Superior temporal gyrus (tissue), 1 donor: ENCODE measurements around the gene FAM171A1.

ENCODE experiments used
- DNase-seq: peaks from one replicate; pipeline ENCODE4 v3.0.0-alpha.2; 2016; ENCODE audit errors: extremely low spot score

Gene FAM171A1

GRCh38 chr10:15244635-15245197 lies 126.4 kb downstream of the FAM171A1 start:
- no peak for DNase-seq

- no peak for DNase-seq
Measured at GRCh38 chr10:15242261-15242840, 128.7 kb downstream of the FAM171A1 start.

- DNase-seq, result no peak
Measured at GRCh38 chr10:15241306-15241705, 129.8 kb downstream of the FAM171A1 start.

GRCh38 chr10:15238555-15239335 lies 132.3 kb downstream of the FAM171A1 start:
- no peak for DNase-seq

GRCh38 chr10:15237351-15237750 lies 133.7 kb downstream of the FAM171A1 start:
- DNase-seq, result no peak

- no peak for DNase-seq
Measured at GRCh38 chr10:15236340-15236739, 134.7 kb downstream of the FAM171A1 start.

DNA sequence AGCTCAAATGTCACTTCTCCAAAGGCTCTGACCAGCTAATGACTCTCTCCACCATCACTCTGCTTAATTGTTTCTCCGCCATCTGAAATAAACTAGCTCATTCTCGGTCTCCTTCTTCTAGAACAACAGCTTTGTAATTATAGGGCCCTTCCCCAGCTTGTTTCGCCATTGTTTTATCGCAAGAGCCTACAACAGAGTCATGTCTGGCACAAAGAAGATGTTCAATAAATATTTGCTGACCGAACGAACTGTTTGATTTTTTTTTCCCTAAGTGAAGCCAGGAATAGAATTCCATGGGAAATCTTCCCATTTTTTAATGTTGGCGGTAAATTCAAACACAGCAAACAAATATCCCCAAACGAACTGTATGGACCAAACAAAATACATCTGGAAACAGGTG lies 138.8 kb downstream of the FAM171A1 start:
- no peak for DNase-seq

GRCh38 chr10:15231426-15231825 lies 139.7 kb downstream of the FAM171A1 start:
- DNase-seq, result no peak

GRCh38 chr10:15230257-15230656 lies 140.8 kb downstream of the FAM171A1 start:
- no peak for DNase-seq

DNA sequence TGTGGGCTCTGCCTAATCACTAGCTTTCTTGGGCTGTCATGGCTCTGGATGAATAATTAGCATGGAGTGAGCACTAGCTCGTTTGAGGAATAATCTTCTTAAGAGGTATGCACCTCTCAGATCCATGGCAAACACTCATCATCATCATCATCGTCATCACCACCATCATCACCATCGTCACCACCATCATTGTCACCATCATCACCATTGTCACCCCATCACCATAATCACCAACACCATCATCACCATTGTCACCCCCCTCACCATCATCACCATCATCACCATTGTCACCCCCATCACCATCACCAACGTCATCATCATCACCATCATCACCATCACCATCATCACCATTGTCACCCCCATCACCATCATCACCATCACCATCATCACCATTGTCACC lies 141.8 kb downstream of the FAM171A1 start:
- DNase-seq, result no peak

- no peak for DNase-seq
Measured at GRCh38 chr10:15228426-15228825, 142.7 kb downstream of the FAM171A1 start.

- DNase-seq, result no peak
Measured at GRCh38 chr10:15227611-15228372, 143.3 kb downstream of the FAM171A1 start.

DNA sequence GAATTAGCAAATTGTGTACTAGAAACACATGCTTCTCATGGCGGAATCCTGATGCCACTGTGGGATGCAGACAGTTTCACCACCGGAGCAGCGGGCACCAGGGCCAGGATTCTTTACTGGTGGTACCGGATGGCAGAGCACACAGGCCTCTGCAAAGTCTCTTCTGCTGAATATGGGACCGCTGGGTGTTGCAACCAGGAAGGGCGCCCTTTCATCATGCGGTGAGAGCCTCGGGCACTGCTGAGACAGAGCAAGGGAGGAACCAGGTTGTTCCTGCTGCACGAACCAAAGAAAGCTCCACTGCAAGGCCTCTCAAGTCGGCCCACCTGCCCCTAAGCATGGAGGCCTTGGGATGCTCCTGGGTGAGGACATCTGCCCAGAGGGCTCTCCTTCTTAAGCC lies 145.6 kb downstream of the FAM171A1 start:
- DNase-seq, result no peak

DNA sequence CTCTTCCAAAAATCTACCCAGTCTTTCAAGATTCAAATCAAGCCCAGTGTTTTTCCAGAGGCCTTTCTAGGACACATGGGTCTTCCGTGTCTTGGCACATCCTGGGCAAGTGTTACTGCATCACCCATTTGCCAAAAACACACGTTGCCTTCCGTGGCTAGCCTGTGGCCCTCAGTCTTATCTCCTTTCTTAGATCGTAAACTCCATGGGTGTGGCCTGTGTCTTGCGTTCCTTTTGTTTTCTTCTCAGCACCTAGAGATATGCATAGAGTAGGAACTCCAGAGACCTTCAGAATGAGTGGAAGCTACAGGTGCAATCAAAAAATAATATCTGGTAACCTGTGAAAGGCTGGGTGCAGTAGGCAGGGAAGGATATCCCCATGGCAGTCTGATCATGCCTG lies 146.1 kb downstream of the FAM171A1 start:
- no peak for DNase-seq

GRCh38 chr10:15223174-15223573 lies 147.9 kb downstream of the FAM171A1 start:
- no peak for DNase-seq

- peak; percentile 71 for DNase-seq
Measured at GRCh38 chr10:15222511-15222910, 148.6 kb downstream of the FAM171A1 start.

GRCh38 chr10:15220445-15220844 lies 150.6 kb downstream of the FAM171A1 start:
- DNase-seq, result no peak

GRCh38 chr10:15216700-15217099 lies 154.4 kb downstream of the FAM171A1 start:
- no peak for DNase-seq

DNA sequence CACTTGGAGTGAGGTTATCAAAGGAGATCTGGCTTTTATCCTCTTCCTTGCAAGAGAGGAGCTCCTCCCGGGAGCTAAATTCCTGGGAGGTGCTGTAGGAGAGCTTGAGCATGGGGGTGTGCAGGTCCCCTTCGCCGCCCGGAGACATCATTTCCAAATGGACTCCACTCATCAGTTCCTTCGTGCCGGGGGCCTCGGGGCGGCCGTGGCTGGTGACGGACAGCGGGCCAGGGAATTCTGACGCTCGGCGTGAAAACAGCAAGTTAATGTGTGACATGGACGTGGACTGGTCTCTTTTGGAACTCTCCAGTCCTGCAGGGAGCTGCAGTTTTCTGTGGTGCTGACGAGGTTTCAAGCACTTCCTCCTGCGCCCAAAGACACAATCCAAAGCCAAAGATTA lies 156.9 kb downstream of the FAM171A1 start:
- no peak for DNase-seq

GRCh38 chr10:15213461-15213861 lies 157.6 kb downstream of the FAM171A1 start:
- DNase-seq, result no peak

DNA sequence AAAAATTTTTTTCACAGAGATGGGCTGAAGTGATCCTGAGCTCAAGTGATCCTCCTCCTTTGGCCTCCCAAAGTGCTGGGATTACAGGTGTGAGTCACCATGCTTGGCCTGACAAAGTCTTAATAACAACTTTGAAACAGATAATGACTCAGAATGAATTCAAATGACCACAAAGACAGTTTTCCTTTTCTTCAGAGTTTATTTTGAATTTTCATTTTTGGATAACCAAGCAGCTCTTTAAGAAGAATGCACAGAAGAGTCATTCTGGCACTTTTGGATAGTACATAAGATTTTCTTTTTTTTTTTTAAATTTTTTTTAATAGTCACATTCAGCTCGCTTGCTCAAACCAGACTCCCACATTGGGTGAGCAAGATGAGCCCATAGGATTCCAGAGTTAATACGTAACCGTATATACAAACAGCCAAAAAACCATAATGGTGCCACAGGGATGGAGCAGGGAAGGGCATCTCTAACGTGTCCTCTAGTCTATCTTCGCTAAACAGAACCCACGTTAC lies 159.6 kb downstream of the FAM171A1 start:
- no peak for DNase-seq

- no peak for DNase-seq
Measured at GRCh38 chr10:15210521-15210920, 160.6 kb downstream of the FAM171A1 start.
